HUES6 (cell line): ENCODE data around the gene CD93.

Experiments
- H3K27ac ChIP-seq: 2 replicates; pipeline ENCODE4 v1.7.0; 2013; ENCODE audit warnings: low read depth, mild to moderate bottlenecking, low read length, inconsistent platforms
- H3K27me3 ChIP-seq: 2 replicates; pipeline ENCODE4 v1.6.1; 2013; ENCODE audit warnings: low read length; ENCODE audit not compliant: control insufficient read depth, insufficient read depth
- H3K36me3 ChIP-seq: 2 replicates; pipeline ENCODE4 v1.6.1; 2013; ENCODE audit warnings: low read length; ENCODE audit not compliant: control insufficient read depth, insufficient read depth
- H3K4me1 ChIP-seq: 2 replicates; pipeline ENCODE4 v1.6.1; 2013; ENCODE audit warnings: low read length; ENCODE audit not compliant: control insufficient read depth, insufficient read depth
- H3K4me3 ChIP-seq: 2 replicates; pipeline ENCODE4 v1.5.1; 2013; ENCODE audit warnings: low read depth, low read length
- H3K9ac ChIP-seq: one replicate; pipeline ENCODE4 v1.6.1; 2013; ENCODE audit warnings: mild to moderate bottlenecking, low read length
- H3K9me3 ChIP-seq: 2 replicates; pipeline ENCODE4 v1.6.1; 2013; ENCODE audit warnings: low read depth, low read length; ENCODE audit not compliant: control insufficient read depth, insufficient read depth

Gene CD93

GRCh38 chr20:23058240-23058639, 27.9 kb downstream of the CD93 start:
- H3K4me3 ChIP-seq, result no peak overlapping the region
- H3K9ac ChIP-seq, result no peak overlapping the region
- H3K9me3 ChIP-seq, result peaks cover 2% of the 10 kb centered on the region; the same call in 1 of the 2 replicates
- H3K4me1 ChIP-seq, result peaks cover 20% of the 10 kb centered on the region
- peaks cover 10% of the 10 kb centered on the region for H3K27me3 ChIP-seq
- H3K36me3 ChIP-seq, result no peaks in the 10 kb centered on the region
- no peak overlapping the region for H3K27ac ChIP-seq

GRCh38 chr20:23052904-23053303, 33.2 kb downstream of the CD93 start:
- Histone ChIP-seq H3K27me3 (peaks cover 63% of the 10 kb centered on the region), H3K36me3 (no peaks in the 10 kb centered on the region), H3K9me3 (peaks cover 2% of the 10 kb centered on the region; the same call in 1 of the 2 replicates), H3K9ac (no peak overlapping the region), H3K27ac (no peak overlapping the region), H3K4me1 (peaks cover 12% of the 10 kb centered on the region), H3K4me3 (no peak overlapping the region)

- H3K4me3 ChIP-seq, result peak overlapping the region; percentile 65
- H3K36me3 ChIP-seq, result no peaks in the 10 kb centered on the region
- H3K9me3 ChIP-seq, result no peaks in the 10 kb centered on the region
- peak overlapping the region; percentile 73 for H3K9ac ChIP-seq
- H3K27ac ChIP-seq, result no peak overlapping the region
- H3K27me3 ChIP-seq, result peaks cover 82% of the 10 kb centered on the region
- H3K4me1 ChIP-seq, result peaks cover 12% of the 10 kb centered on the region
These were observed 35.1 kb downstream of the CD93 start for GRCh38 chr20:23050847-23051627.

- Histone ChIP-seq H3K9ac (peak overlapping the region; percentile 23), H3K36me3 (no peaks in the 10 kb centered on the region), H3K4me3 (peak overlapping the region; percentile 65), H3K9me3 (no peaks in the 10 kb centered on the region), H3K27ac (no peak overlapping the region), H3K27me3 (peaks cover 88% of the 10 kb centered on the region), H3K4me1 (peaks cover 12% of the 10 kb centered on the region)
These were observed 35.9 kb downstream of the CD93 start for GRCh38 chr20:23050076-23050838.

- Histone ChIP-seq H3K27ac (no peak within 1 kb of the TSS), H3K4me3 (peak within 1 kb of the TSS; percentile 65)
These were observed 36.7 kb downstream of the CD93 start, which contains the start of gene THBD for GRCh38 chr20:23049201-23050075. TSS of gene THBD (minus strand) at chr20:23049672. CDS start at chr20:23049504, 168 bp downstream.

GRCh38 chr20:23048283-23049200, 37.6 kb downstream of the CD93 start:
- no peak overlapping the region for H3K27ac ChIP-seq
- H3K4me3 ChIP-seq, result peak overlapping the region; percentile 65
- H3K9ac ChIP-seq, result no peak overlapping the region
- no peaks in the 10 kb centered on the region for H3K36me3 ChIP-seq
- H3K4me1 ChIP-seq, result peaks cover 12% of the 10 kb centered on the region
- no peaks in the 10 kb centered on the region for H3K9me3 ChIP-seq
- peaks cover 94% of the 10 kb centered on the region for H3K27me3 ChIP-seq

More at GRCh38 chr20:23049201-23050075, 36.7 kb downstream of the CD93 start, which contains the start of gene THBD:
- peak within 1 kb of the TSS; percentile 23 for H3K9ac ChIP-seq
- no peaks in the 10 kb centered on the region for H3K36me3 ChIP-seq
- H3K27me3 ChIP-seq, result peaks cover 93% of the 10 kb centered on the region
- peaks cover 12% of the 10 kb centered on the region for H3K4me1 ChIP-seq
- H3K9me3 ChIP-seq, result no peaks in the 10 kb centered on the region

- H3K27ac ChIP-seq, result no peak overlapping the region
- no peak overlapping the region for H3K9ac ChIP-seq
- peak overlapping the region; percentile 65 for H3K4me3 ChIP-seq
- H3K36me3 ChIP-seq, result no peaks in the 10 kb centered on the region
- H3K4me1 ChIP-seq, result peaks cover 17% of the 10 kb centered on the region
- H3K27me3 ChIP-seq, result peaks cover 94% of the 10 kb centered on the region
- no peaks in the 10 kb centered on the region for H3K9me3 ChIP-seq
These were observed 38.3 kb downstream of the CD93 start for GRCh38 chr20:23047738-23048214.

- H3K27me3 ChIP-seq, result peaks cover 91% of the 10 kb centered on the region
- no peak overlapping the region for H3K4me3 ChIP-seq
- H3K9ac ChIP-seq, result no peak overlapping the region
- peaks cover 22% of the 10 kb centered on the region for H3K4me1 ChIP-seq
- no peaks in the 10 kb centered on the region for H3K9me3 ChIP-seq
- no peak overlapping the region for H3K27ac ChIP-seq
- H3K36me3 ChIP-seq, result no peaks in the 10 kb centered on the region
These were observed 39.0 kb downstream of the CD93 start for GRCh38 chr20:23047001-23047737.

GRCh38 chr20:23046431-23046830, 39.7 kb downstream of the CD93 start:
- no peak overlapping the region for H3K4me3 ChIP-seq
- H3K4me1 ChIP-seq, result peaks cover 26% of the 10 kb centered on the region
- peaks cover 91% of the 10 kb centered on the region for H3K27me3 ChIP-seq
- no peaks in the 10 kb centered on the region for H3K36me3 ChIP-seq
- H3K9ac ChIP-seq, result no peak overlapping the region
- H3K27ac ChIP-seq, result no peak overlapping the region
- H3K9me3 ChIP-seq, result no peaks in the 10 kb centered on the region
